K562 (cell line): Measurements from ENCODE around the gene BCL10. TPM values are rescaled to one million over a fixed set of nuclear protein-coding genes. Genes with fewer than 3 reads are reported as not detected.

Experiments
- ATAC-seq: fragments of 200-7000 bp; cut with Tn5 transposase; 3 replicates; pipeline ENCODE4 v1.9.1; 2020; ENCODE audit warnings: moderate library complexity
- BruUV-seq: library from RNA; stranded (reverse); fragments of 400-500 nt; replicated peaks from 2 replicates; lab custom pipeline; 2021; lab: Mats Ljungman, UMichigan
- CTCF ChIA-PET: fragments of 300-600 bp; formaldehyde crosslinking; extraction: SDS; loops from one replicate; lab custom pipeline; 2021; ENCODE audit warnings: low intra/inter-chr PET ratio; lab: Yijun Ruan, JAX
- POLR2A ChIA-PET: fragments of 300-600, 350-650 bp; sonication (Branson Sonifier 250); formaldehyde crosslinking; extraction: SDS; loops from one replicate; lab custom pipeline; 2021; ENCODE audit warnings: antibody characterized with exemption, inconsistent platforms; lab: Yijun Ruan, JAX
- DNase-seq, 4 experiments: peaks; one replicate each; pipeline versions ENCODE4 v3.0.0 to v3.0.0-alpha.2; 2011 to 2018; ENCODE audit warnings: low spot score in 3 of 4, mixed read lengths in 3 of 4; ENCODE audit errors: extremely low read depth in 1 of 4
- FAIRE-seq: peaks from 2 replicates; lab custom pipeline; 2011; peaks lifted over from hg19 to GRCh38; lab: Jason Lieb, UNC
- H2AFZ ChIP-seq: 2 replicates; pipeline ENCODE4 v1.6.0; 2011; ENCODE audit warnings: low read depth, low read length, control low read depth, inconsistent platforms
- H3K27ac ChIP-seq: fragments of 200-600 bp; 3 replicates; pipeline ENCODE4 v1.8.0; 2011; ENCODE audit warnings: low read depth, mild to moderate bottlenecking, control low read depth, inconsistent platforms, low read length, moderate library complexity, mixed read lengths; ENCODE audit errors: extremely low read depth
- H3K27me3 ChIP-seq, 2 experiments: fragments of 300-600 bp in 1 of 2; 2 replicates in 1 of 2; 3 replicates in 1 of 2; pipeline versions ENCODE4 v1.6.0 to v1.8.0; 2011; ENCODE audit warnings: inconsistent platforms in 2 of 2, low read length in 2 of 2, mild to moderate bottlenecking in 1 of 2, mixed read lengths in 1 of 2, moderate library complexity in 1 of 2; ENCODE audit not compliant: control insufficient read depth in 2 of 2, insufficient read depth in 2 of 2
- H3K36me3 ChIP-seq: fragments of 300-600 bp; 3 replicates; pipeline ENCODE4 v1.8.0; 2011; ENCODE audit warnings: mild to moderate bottlenecking, low read length, inconsistent platforms; ENCODE audit not compliant: control insufficient read depth, insufficient read depth
- H3K4me1 ChIP-seq, 2 experiments: fragments of 200-600 bp in 1 of 2; replicated peaks in 1 of 2; 2 replicates in 1 of 2; 3 replicates in 1 of 2; pipeline versions ENCODE4 v1.5.1 to v1.8.0; 2011; ENCODE audit warnings: inconsistent platforms in 2 of 2, low read length in 2 of 2, mild to moderate bottlenecking in 1 of 2, mixed read lengths in 1 of 2, moderate library complexity in 1 of 2; ENCODE audit not compliant: control insufficient read depth in 2 of 2, insufficient read depth in 2 of 2
- H3K4me2 ChIP-seq: 2 replicates; pipeline ENCODE4 v1.6.1; 2011; ENCODE audit warnings: low read length, control low read depth, inconsistent platforms, mixed read lengths; ENCODE audit not compliant: insufficient read depth
- H3K4me3 ChIP-seq: fragments of 200-600 bp; sonication (generic), shearing (Covaris generic); 2 replicates; pipeline ENCODE4 v1.5.1; 2016; ENCODE audit warnings: control low read depth, inconsistent platforms
- H3K79me2 ChIP-seq: fragments of 200-600 bp; 3 replicates; pipeline ENCODE4 v1.8.0; 2011; ENCODE audit warnings: low read length, inconsistent platforms; ENCODE audit not compliant: control insufficient read depth, insufficient read depth
- H3K9ac ChIP-seq, 2 experiments: 2 replicates each; pipeline versions ENCODE4 v1.6.0 to v1.6.1; 2011; ENCODE audit warnings: low read depth in 2 of 2, low read length in 2 of 2, control low read depth in 1 of 2, inconsistent platforms in 1 of 2, mild to moderate bottlenecking in 1 of 2, mixed read lengths in 1 of 2; ENCODE audit not compliant: insufficient read depth in 1 of 2
- H3K9me1 ChIP-seq: one replicate; pipeline ENCODE4 v1.6.0; 2011; ENCODE audit warnings: inconsistent platforms, mild to moderate bottlenecking, low read length, moderate library complexity; ENCODE audit not compliant: control insufficient read depth, insufficient read depth
- H3K9me3 ChIP-seq: replicated peaks from 2 replicates; pipeline ENCODE4 v1.5.1; 2011; ENCODE audit warnings: low read depth, low read length, inconsistent platforms; ENCODE audit not compliant: control insufficient read depth, insufficient read depth
- H4K20me1 ChIP-seq: replicated peaks from 2 replicates; pipeline ENCODE4 v1.6.1; 2011; ENCODE audit warnings: low read length, inconsistent platforms, mixed read lengths; ENCODE audit not compliant: control insufficient read depth, insufficient read depth
- L3MBTL2 ChIP-seq: fragments of 450-650 bp; IDR thresholded peaks from 2 replicates; pipeline ENCODE4 v1.6.1; 2016; ENCODE audit warnings: mild to moderate bottlenecking, moderate library complexity
- NR2C1 ChIP-seq, 2 experiments: fragments of 450-650 bp; IDR thresholded peaks; 2 replicates each; pipeline ENCODE4 v1.6.1; 2017; ENCODE audit warnings: mild to moderate bottlenecking in 2 of 2, antibody characterized with exemption in 1 of 2, inconsistent platforms in 1 of 2, missing compliant biosample characterization in 1 of 2, missing genetic modification characterization in 1 of 2
- PKNOX1 ChIP-seq: fragments of 450-650 bp; IDR thresholded peaks from 2 replicates; pipeline ENCODE4 v1.6.1; 2016
- REST ChIP-seq, 2 experiments: fragments of 450-650 bp; formaldehyde crosslinking in 1 of 2; IDR thresholded peaks; 2 replicates each; pipeline versions ENCODE4 v1.4.0 to v1.6.1; 2014 to 2020; ENCODE audit warnings: mild to moderate bottlenecking in 2 of 2, borderline replicate concordance in 1 of 2, low read depth in 1 of 2
- SMC3 ChIP-seq: conservative IDR thresholded peaks from 2 replicates; pipeline ENCODE4 v1.6.1; 2011; ENCODE audit warnings: low read depth, low read length, improper control_type of control experiment; ENCODE audit not compliant: insufficient read depth
- ZNF146 ChIP-seq: IDR thresholded peaks from one replicate; pipeline ENCODE4 v1.6.1; 2018; ENCODE audit warnings: missing compliant biosample characterization; ENCODE audit not compliant: unreplicated experiment
- WGBS: fragments of 100-300 bp; shearing (Covaris generic); methylation state at CpG from one replicate; pipeline ENCODE4 v1.1.6; 2016; ENCODE audit warnings: low coverage, mixed read lengths; ENCODE audit not compliant: insufficient coverage; ENCODE audit errors: missing lambda C conversion rate; 5-methylcytosine and 5-hydroxymethylcytosine counted together
- in situ Hi-C: fragments of 300-500 bp; cut with MboI; formaldehyde crosslinking; loops from 4 replicates; pipeline ENCODE4 v1.15.0; 2018; ENCODE audit warnings: inconsistent platforms, mixed read lengths
- intact Hi-C: fragments of 100-400 bp; cut with micrococcal nuclease; formaldehyde crosslinking; loops from 2 replicates; pipeline ENCODE4 v1.14.2; 2022
- polyA plus RNA-seq, 8 experiments: library from polyadenylated mRNA; depleted of rRNA in 4 of 8; stranded (reverse) in 5 of 8; unstranded in 3 of 8; fragments of >200 nt; fragmentation: Nextera tagmentation in 2 of 8; fragmentation: Illumina TruSeq in 1 of 8; extraction: Ambion mirVana in 2 of 8; extraction: Trizol in 1 of 8; gene quantifications; 2 replicates each; pipeline versions ENCODE4 v1.2.1 to v1.2.3, GENCODE V29; 2011 to 2014; ENCODE audit warnings: inconsistent platforms in 1 of 8, missing spikeins in 1 of 8
- total RNA-seq, 7 experiments: library from RNA; depleted of rRNA in 6 of 7; stranded (reverse); fragments of >200 nt in 6 of 7; fragmentation: Illumina TruSeq in 2 of 7; extraction: Trizol in 2 of 7; gene quantifications; 2 replicates each; pipeline versions ENCODE4 v1.2.1 to v1.2.3, GENCODE V29; 2011 to 2021; ENCODE audit warnings: low replicate concordance in 1 of 7
- TF ChIP-seq, protein P1 (sequence below), 3 experiments: IDR thresholded peaks in 2 of 3; conservative IDR thresholded peaks in 1 of 3; 2 replicates each; pipeline ENCODE4 v1.5.1; 2011 to 2012; ENCODE audit warnings: low read length in 3 of 3, mild to moderate bottlenecking in 3 of 3, control low read depth in 2 of 3, improper control_type of control experiment in 1 of 3, inconsistent platforms in 1 of 3, low read depth in 1 of 3, mixed read lengths in 1 of 3, moderate library complexity in 1 of 3; ENCODE audit not compliant: insufficient read depth in 2 of 3

Gene BCL10
- total and polyA plus RNA-seq, 9 of the 15 experiments (the other 6 are each of a cell fraction or from before 2014, with no cell fraction given): 8.0 to 19.4 (median 12.3) TPM

DNA sequence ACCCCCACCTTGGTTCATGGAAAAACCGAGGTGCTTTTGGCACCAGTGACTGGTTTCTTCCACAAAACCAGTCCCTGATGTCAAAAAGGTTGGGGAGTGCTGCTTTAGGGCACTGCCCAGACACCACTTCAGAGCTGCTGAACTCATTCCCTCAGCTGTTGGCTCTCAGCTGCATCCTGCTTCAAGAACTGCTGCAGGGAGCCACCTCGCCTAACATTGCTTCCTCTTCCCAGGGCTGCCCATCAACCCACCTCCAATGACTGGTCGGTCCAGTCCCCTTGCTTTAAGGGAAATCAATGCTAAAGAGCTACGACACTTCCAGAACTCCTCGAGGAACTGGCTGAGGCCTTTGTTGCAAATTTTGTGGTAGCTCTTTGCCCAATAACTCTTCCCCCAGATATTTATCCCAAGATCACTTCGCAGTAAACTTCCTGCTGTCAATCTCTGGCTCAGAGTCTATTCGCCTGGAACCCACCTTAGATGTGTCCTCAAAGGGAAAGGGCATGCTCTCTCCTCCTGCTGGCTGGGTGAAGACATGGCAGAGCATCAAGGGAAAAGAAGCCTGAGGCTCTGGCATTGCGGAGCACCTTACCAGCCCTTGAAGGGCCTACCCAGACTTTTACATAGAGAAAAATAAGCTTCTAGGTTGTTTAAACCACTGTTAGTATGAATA is 46.0 kb downstream of the BCL10 start:
- Histone ChIP-seq H3K4me3 (no peak overlapping the region), H3K4me2 (no peak overlapping the region; the same call in 1 of the 2 replicates), H3K9me1 (no peaks in the 10 kb centered on the region), H3K4me1 (peaks cover 6 to 9% of the 10 kb centered on the region in 2 experiments; a peak in 4 of 5 replicates), H3K36me3 (no peaks in the 10 kb centered on the region), H3K9ac (no peak overlapping the region), H4K20me1 (no peaks in the 10 kb centered on the region), H3K27ac (no peak overlapping the region), H3K27me3 (no peaks in the 10 kb centered on the region), H3K79me2 (no peaks in the 10 kb centered on the region), H2AFZ (peak overlapping the region; percentile 7; the same call in 1 of the 2 replicates), H3K9me3 (no peaks in the 10 kb centered on the region)
- in situ Hi-C loops: no loop called here
- DNase-seq (peak in 2 of 4 experiments; percentile 26 to 35), FAIRE-seq (peak; percentile 15), ATAC-seq (peak; percentile 88)
- intact Hi-C loops: no loop called here
- POLR2A ChIA-PET: interaction anchor here (0.8 to 1.9 kb wide), 5 partner anchors 9 to 47 kb away, joined by 3 to 14 read pairs (median 5); no protein-coding TSS in a partner anchor
- CTCF ChIA-PET: interaction anchor here (1.0 kb wide), 1 partner anchor 121 kb away, joined by 3 read pairs; no protein-coding TSS in a partner anchor
- BruUV-seq: no TSS peak
- 48% methylated on average over 8 of the region's 8 CpGs for WGBS
- TF ChIP-seq, protein P1, sequence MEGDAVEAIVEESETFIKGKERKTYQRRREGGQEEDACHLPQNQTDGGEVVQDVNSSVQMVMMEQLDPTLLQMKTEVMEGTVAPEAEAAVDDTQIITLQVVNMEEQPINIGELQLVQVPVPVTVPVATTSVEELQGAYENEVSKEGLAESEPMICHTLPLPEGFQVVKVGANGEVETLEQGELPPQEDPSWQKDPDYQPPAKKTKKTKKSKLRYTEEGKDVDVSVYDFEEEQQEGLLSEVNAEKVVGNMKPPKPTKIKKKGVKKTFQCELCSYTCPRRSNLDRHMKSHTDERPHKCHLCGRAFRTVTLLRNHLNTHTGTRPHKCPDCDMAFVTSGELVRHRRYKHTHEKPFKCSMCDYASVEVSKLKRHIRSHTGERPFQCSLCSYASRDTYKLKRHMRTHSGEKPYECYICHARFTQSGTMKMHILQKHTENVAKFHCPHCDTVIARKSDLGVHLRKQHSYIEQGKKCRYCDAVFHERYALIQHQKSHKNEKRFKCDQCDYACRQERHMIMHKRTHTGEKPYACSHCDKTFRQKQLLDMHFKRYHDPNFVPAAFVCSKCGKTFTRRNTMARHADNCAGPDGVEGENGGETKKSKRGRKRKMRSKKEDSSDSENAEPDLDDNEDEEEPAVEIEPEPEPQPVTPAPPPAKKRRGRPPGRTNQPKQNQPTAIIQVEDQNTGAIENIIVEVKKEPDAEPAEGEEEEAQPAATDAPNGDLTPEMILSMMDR (IDR thresholded peaks at IDR 0.05 in 2 of 3, conservative IDR thresholded peaks at IDR 0.05 in 1 of 3; ENCODE audit: insufficient read depth in 2 of 3, low read depth in 1 of 3, low read length in 3 of 3): peak; percentile 55 to 62 (median 56)
- TF ChIP-seq PKNOX1 (peak; percentile 79), L3MBTL2 (peak; percentile 39), REST (IDR thresholded peaks at IDR 0.05; ENCODE audit: borderline replicate concordance) (peak; percentile 60), REST (CRISPR knock-in tag; IDR thresholded peaks at IDR 0.05; ENCODE audit: low read depth) (no peak), SMC3 (0 out of 2 replicates have a peak, but pooled peaks have one; percentile 18), NR2C1 (IDR thresholded peaks at IDR 0.05) (no peak), NR2C1 (tag; IDR thresholded peaks at IDR 0.05) (no peak), ZNF146 (CRISPR knock-in tag) (no peak)
